Stimulated activated CD4-positive, alpha-beta T cell treated with anti-CD3 and anti-CD28 coated beads, Interleukin-2, amount 100 ng/mL, for 4 hours (primary cell): Measurements from ENCODE around the gene ZFP92.
"Not testable (repeated sequence)": the region's sequence is repeated elsewhere in the genome, so short reads cannot be mapped to it uniquely, and the experiment has no call there.

Source experiments
- DNase-seq: peaks from one replicate; pipeline ENCODE4 v3.0.0-alpha.2; 2020; ENCODE audit warnings: low read depth

The ZFP92 gene

GRCh38 chrX:153411255-153411987 lies at the start of gene ZFP92:
ZFP92 (plus strand) TSS chrX:153411472; CDS start chrX:153418323, 6,851 bp downstream.
- DNase-seq: peak; percentile 24

GRCh38 chrX:153361781-153362397 lies 49.4 kb upstream of the ZFP92 start:
- no peak for DNase-seq

DNA sequence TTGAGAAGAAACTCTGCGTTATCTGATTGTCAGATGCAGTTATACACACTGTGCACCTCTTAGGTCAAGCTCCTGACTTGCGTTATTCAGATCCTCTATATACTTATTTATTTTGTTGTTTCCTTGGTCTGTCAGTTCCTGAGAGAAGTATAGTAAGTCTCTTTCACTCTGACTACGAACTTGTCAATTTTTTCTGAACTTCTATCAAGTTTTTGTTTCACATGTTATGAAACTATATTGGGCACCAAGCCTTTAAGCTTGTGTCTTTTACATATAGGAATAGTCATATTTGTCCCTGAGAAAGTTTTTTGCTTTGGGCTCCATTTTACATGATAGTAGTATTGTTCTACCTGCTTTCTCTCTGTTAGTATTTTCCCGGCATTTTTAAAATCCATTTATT lies 45.6 kb upstream of the ZFP92 start:
- DNase-seq: no peak

DNA sequence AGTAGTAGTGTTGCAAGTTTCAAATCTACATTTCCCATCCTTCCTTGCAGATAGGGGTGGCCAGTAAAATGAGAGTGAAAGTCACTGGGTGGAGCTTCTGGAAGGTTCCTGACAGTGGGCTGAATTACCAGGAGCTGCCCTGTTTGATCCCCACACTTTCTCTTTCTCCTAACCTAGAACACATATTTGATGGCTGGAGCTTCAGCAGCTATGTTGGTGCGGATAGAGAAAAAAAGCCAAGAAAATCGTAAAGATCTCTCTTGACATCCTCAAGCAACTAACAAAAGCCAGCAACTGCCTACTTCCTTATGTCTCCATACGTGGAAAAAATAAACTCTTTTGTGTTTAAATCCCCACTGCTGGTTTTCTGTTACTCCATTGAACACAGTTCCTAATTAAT lies 45.2 kb upstream of the ZFP92 start:
- DNase-seq: no peak

- no peak for DNase-seq
Measured at GRCh38 chrX:153366878-153367538, 44.3 kb upstream of the ZFP92 start.

- DNase-seq: no peak
Measured at GRCh38 chrX:153370293-153371055, 40.8 kb upstream of the ZFP92 start.

GRCh38 chrX:153371256-153371655 lies 40.0 kb upstream of the ZFP92 start:
- DNase-seq: no peak

DNA sequence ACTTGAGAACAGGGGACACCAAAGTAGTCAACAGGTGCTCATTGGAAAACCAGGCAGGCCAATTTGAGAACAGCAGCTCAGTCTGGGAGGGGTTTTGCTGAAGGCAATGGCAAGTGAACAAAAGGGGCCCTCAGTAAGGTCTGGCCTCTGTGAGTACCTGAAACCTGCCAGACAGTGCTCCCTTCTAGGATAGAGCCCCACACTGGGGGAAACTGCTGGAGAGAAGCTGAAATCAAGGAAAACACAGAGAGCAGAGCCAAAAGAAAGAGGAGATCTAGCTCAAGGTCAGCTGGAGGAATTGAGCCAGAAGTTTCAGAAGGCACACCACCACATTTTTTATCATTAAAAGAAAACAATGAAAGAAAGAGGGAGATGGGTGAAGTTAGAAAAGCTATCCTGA lies 38.3 kb upstream of the ZFP92 start:
- no peak for DNase-seq

DNA sequence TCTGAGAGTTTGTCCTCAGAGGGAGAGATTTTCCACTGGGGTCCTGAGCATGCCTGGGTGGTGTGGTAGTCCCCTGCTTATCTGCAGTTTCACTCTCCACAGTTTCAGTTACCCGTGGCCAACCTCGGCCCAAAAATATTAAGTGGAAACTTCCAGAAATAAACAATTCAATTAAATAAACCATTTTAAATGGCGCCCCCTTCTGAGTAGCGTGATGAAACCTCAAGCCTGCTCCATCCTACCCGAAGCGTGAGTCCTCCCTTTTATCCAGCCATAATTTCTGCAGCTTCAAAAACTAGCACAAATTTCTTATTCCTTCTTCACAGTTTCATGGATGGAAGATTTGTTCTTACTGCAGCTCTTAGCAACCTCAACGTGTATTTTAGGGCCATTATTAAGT lies 36.8 kb upstream of the ZFP92 start:
- DNase-seq: no peak

DNA sequence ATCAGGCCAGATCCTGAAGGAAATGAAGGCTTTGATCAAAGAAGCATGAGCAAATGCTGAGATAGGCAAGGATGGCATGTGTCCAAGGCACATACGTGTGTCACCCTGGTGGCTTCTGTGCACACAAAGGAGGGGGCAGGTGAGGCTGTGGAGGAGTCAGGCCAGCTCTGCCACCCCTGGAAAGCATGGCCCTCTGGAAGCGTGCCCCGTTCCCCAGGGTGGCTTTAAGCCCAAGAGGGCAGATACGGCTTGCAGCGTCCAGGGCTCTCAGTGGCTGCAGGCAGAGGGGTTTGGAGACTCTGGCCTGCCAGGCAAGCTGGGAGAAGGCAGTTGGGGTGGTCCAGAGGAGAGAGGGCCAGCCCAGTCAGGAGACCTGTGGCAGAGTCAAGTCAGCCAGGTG lies 35.7 kb upstream of the ZFP92 start:
- DNase-seq: no peak

DNA sequence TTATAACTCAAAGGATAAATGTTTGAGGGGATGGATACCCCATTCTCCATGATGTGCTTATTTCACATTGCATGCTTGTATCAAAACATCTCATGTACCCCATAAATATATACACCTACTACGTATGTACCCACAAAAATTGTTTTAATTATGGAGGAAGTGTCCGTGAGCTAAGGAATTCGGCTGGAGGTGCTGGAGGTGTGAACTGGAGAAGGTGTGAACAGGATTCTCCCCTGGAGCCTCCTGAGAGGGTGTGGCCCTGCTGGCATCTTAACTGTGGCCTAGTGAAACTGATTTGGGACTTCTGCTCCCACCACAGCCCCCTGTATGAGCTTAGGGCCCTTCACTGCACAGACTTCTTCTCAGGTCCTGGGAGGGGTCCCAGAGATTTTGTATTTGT lies 33.5 kb upstream of the ZFP92 start:
- no peak for DNase-seq

DNA sequence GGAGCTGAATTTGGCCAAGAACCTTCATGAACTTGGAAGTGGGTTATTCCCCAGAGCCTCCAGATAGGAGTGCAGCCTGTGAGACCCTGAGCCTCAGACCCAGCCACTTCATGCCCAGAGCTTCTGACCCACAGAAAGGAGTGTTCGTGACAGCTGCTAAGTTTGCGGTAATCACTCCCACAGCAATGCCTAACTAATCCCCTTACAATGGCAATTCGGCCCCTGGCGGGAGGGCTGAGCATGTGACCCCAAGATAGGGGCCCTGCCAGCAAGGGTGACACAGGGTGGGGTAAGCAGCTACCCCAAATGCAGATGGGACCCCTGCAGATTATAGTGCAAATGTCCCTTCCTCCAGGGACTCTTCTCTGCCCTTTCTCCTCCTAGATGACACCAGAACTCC lies 32.7 kb upstream of the ZFP92 start:
- DNase-seq: no peak

DNA sequence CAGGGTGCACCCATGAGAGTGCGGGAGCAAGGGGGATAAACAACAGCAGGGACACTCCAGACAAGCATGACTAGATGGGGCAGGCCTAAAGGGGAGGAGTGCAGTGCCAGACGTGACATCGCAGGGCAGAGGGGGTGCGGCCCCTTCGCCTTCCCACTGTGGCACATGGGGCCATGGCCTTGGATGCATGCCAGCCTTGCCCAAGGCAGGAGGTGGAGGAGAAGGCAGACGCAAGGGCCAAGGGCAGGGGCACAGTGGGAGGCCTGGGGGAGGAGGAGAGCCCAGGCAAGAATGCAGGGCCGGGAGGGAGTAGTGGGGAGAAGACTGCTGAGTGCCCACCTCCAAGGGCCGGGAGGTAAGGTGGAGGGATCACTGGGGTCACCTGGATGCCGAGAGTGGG lies 31.8 kb upstream of the ZFP92 start:
- DNase-seq: no peak

DNA sequence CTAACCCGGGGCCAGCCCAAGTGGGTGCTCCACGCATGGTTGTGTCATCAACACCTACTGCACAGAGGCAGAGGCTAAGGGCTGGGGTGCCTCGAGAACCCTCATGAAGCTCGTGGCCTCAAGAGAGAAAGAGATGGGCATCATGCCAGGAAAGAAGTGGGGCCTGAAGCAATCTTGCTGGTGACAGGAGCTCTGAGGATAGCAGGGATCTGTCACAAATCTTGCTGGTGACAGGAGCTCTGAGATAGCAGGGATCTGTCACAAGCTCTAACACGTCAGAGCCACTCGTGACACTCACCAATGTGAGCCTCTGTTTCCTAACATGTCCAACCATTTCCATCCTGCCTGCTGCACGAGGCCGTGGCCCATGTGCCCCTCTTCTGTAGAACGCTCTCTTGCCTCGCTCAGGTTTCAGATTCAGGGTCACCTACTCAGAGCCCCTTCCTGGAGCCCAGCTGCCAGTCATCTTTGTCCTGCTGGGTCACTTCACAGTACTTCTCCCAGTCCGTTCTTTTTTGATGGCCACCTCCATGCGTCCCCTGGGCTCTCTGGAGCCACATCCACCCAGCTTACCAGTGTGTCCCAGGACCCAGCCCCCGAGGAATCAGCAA lies 31.2 kb upstream of the ZFP92 start:
- DNase-seq: no peak

- no peak for DNase-seq
Measured at GRCh38 chrX:153380691-153381090, 30.6 kb upstream of the ZFP92 start.

DNA sequence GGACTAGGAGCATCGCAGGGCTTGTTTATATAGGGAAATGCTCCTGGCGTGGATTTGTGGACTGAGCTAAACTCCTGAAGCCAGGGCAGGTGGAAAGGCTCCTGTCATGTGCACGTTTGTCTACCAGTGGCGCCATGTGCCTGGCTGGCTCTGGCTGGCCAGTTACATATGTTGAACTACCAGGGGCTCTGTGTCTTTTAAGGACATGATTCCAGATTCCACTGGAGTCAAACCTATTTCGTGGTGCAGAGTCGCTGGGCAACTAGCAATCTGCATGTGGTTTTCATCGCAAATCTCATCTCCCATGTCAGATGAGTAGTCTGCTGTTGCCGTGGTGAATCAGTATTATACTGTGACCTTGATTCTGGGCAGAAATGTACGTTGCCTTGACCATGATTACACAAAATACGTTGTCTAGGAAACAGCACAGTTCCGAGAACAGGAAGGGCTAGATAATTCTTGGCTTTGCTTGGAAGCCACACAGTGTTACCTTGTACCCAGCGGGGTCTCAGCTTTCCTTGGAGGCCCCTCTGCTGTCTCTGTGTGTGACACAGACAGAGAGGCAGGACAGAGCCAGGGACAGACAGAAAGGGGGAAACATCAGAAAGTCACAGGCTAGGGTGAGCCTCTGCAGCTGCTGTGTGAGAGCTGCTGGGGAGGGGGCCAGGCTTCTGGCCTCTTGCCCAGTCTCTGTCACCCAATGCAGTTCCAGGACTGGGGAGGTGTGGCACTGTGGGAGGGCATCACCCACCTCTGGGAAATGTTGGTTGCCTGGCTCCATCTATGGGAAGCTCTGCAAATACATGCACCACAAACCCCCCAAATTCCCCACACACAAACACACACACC lies 29.4 kb upstream of the ZFP92 start:
- no peak for DNase-seq

GRCh38 chrX:153382563-153383482 lies 28.4 kb upstream of the ZFP92 start:
- DNase-seq: no peak

GRCh38 chrX:153384390-153384789 lies 26.9 kb upstream of the ZFP92 start:
- DNase-seq: no peak

- not testable (repeated sequence) for DNase-seq
Measured at GRCh38 chrX:153384973-153385372, 26.3 kb upstream of the ZFP92 start.

DNA sequence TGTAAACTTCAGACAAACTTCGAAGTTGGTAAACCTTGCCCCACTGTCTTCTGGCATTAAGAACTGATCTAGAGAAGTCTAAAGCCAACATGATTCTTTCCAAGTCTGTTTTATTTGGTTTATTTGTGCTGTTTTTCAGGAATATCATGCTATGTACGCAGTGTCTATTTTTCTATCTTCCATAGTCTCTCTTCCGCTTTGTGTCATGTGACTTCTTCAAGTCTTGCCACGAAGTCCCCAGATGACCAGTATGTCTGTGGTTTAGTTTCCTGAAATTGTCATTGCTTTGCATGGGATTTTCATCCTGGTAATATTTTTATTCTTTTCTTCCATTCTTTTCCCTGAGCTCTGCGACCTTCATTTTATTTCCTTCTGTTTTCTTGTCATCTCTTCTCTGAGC lies 25.2 kb upstream of the ZFP92 start:
- no peak for DNase-seq
